GM12873 (cell line): ENCODE results near the gene AGBL1.

Source experiments
- TF ChIP-seq, protein P1 (sequence below): IDR thresholded peaks from 2 replicates; pipeline ENCODE4 v1.5.1; 2012; ENCODE audit warnings: low read depth, mild to moderate bottlenecking, moderate library complexity, low read length, control low read depth; ENCODE audit not compliant: insufficient read depth; ENCODE audit errors: missing control alignments

The AGBL1 gene

DNA sequence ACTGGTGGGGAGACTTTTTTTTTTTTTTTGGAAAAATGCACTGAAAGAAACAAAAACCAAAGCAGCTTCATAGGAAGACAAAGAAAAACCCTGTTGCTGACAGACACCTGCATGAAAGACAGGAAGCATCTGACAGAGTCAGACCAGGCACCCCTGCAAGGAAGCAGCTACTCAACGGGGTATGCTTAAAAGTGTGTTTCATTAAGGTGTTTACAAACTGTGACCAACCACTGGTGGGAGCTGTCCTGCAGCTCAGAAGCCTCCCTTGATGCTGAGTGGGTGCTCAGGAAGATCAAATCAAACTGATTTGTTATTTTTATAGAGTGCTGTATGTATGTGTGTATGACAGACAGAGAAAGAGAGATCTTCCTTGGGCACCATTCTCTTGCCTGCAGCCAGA is 34.7 kb upstream of the AGBL1 start:
- TF ChIP-seq, protein P1, sequence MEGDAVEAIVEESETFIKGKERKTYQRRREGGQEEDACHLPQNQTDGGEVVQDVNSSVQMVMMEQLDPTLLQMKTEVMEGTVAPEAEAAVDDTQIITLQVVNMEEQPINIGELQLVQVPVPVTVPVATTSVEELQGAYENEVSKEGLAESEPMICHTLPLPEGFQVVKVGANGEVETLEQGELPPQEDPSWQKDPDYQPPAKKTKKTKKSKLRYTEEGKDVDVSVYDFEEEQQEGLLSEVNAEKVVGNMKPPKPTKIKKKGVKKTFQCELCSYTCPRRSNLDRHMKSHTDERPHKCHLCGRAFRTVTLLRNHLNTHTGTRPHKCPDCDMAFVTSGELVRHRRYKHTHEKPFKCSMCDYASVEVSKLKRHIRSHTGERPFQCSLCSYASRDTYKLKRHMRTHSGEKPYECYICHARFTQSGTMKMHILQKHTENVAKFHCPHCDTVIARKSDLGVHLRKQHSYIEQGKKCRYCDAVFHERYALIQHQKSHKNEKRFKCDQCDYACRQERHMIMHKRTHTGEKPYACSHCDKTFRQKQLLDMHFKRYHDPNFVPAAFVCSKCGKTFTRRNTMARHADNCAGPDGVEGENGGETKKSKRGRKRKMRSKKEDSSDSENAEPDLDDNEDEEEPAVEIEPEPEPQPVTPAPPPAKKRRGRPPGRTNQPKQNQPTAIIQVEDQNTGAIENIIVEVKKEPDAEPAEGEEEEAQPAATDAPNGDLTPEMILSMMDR: no peak

DNA sequence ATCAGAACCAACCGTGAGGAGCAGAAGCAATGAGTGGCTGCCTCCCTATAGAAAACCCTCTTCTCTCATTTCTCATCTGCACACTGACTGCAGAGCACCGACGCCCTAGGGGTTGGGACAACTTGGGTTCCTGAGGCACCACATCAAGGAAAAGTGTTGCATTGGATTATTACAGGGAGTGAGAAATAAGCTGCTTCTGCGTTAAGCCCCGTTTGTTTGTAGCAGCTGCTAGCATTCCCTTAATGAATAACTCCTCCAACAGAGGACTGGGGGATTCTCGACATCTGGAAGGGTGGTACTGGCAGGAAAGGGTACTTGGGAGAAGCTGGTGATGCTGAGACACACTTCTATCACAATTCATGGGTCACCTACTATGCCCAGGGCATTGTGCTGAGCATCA is 25.3 kb upstream of the AGBL1 start:
- TF ChIP-seq, protein P1: no peak

DNA sequence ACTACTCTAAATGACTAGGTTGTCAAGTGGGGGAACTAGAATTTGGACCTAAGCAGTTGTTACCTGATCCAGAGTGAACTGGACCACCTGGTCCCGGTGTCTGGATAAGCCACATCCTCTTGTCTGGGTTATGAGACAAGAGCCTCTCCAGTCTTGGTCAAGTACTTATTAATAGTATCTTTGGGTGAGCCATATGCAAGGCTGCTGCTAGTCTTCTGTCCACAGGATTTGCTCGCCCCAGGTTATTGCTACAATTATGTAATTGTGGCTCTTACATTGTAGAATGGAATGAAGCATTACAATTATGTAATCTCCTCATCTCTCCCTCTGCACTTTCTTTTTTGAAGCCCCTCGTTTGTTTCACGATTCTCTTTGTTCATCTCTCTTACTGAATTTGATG is 24.0 kb upstream of the AGBL1 start:
- TF ChIP-seq, protein P1: no peak

DNA sequence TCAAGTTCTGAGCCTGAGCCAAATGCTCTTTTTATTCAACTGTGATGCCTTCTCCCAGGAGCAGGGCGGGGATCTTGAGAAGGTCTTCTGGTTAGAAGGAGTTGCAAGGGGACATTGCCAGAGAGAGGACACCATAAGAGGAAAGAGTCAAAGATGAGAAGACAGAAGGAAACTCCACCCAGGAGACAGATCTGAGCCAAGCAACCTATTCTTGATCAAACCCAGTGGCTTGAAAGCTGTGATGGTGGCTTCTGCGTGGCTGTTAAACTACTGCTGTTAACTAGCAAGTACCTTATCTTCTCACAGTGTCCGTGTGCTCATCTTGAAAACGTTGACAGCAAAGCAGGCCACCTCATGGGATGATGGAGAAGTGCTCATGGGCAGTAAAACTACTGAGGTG is 19.8 kb upstream of the AGBL1 start:
- TF ChIP-seq, protein P1: no peak

DNA sequence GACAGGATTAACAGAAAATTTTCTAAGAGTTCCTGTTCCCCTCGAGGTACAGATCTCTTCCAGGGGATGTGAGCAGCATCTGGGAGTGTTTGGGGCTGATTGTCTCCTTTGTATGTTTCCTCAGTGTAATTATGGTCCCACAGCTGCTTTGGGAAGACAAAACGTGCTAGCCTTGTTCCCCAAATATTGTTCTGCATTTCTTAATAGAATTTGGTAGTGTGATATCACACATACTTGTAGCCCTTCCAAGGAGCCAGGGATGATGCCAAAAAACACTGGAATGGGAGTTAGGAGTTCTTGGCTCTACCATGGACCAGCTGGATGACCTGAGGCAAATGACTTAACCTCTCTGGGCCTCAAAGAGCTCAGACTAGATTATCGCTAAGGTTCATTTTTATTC is 19.0 kb upstream of the AGBL1 start:
- TF ChIP-seq, protein P1: no peak

DNA sequence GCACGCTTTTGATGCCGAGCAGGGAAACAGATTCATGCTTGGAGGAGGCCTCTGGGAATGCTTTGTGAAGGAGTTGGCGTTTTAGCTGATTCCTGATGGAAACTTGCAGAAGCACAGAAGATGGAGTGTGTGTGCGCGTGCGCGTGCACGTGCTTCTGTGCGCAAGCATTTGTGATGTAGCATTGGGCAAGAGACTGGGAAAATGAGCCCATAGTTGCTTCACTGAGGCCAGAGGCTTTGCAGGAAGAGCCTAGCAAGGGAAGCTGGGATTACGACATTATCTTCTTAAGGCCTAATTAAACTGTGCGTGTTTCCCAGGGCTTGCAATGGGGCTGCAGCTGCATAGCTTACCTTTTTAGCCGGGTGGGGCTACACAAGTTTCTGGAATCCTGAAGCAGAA is 18.1 kb upstream of the AGBL1 start:
- TF ChIP-seq, protein P1: no peak

DNA sequence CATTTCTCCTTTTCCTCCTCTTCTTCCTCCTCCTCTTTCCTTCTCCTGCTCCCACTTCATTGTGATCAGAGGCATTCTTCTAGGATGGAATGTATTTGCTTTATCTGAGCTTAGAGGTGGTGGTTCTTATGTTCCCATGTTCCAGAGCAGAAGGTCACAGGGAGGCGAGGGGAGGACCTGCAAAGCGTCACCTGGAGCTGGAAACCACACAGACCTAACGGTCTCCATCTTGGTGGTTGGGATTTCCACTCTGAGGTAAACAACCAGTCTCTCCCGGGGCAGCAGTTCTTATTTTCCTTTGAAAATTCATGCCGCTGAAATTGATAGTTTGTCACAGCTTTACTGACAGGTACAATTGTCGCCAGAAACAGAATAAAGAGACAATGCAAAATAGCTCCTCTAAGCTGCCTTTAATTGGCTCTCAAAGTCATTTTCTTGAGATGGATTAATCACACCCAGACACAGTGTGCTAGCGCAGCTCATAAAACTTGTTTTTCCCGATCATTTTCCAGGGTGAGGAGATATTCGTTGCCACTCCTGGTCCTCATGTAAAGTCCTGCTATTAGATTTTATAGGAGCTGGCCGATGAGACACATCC is 16.9 kb upstream of the AGBL1 start:
- TF ChIP-seq, protein P1: no peak
